MM.1S (cell line): ENCODE measurements around the gene KHDRBS2.

Source experiments
- CTCF ChIP-seq: fragments of 300-600 bp; sonication (generic); IDR thresholded peaks from 2 replicates; pipeline ENCODE4 v1.5.1; 2016; ENCODE audit warnings: antibody characterized with exemption, low read length, mixed read lengths
- EZH2phosphoT487 ChIP-seq: fragments of 300-600 bp; sonication (generic); IDR thresholded peaks from 2 replicates; pipeline ENCODE4 v1.6.1; 2018; ENCODE audit warnings: antibody characterized with exemption, low read length

- TF ChIP-seq CTCF (no peak), EZH2phosphoT487 (no peak)
These were observed 444.1 kb downstream of the KHDRBS2 start for GRCh38 chr6:61841958-61842357.
